Left renal cortex interstitium (tissue), 4 donors: ENCODE results near the gene ZGLP1. TPM values are rescaled to one million over a fixed set of nuclear protein-coding genes. Genes with fewer than 3 reads are reported as not detected.
"Not testable (repeated sequence)": the region's sequence is repeated elsewhere in the genome, so short reads cannot be mapped to it uniquely, and the experiment has no call there.

Experiments used
- DNase-seq, 4 donors: peaks; one replicate each; pipeline ENCODE4 v3.0.0-alpha.2; 2013; ENCODE audit warnings: low read depth in 4 of 4, low spot score in 2 of 4, missing footprints in 1 of 4
- polyA plus RNA-seq, 4 donors: library from polyadenylated mRNA; unstranded; fragments of 120-200 nt; gene quantifications; one replicate each; pipeline ENCODE4 v1.2.1, GENCODE V29; 2013; ENCODE audit not compliant: insufficient read length in 4 of 4

The ZGLP1 gene
- 10 to 100 TPM in 1 of 4 donors, 1 to 10 TPM in 3; 2.8 to 11.8 (median 6.9) TPM for polyA plus RNA-seq

DNA sequence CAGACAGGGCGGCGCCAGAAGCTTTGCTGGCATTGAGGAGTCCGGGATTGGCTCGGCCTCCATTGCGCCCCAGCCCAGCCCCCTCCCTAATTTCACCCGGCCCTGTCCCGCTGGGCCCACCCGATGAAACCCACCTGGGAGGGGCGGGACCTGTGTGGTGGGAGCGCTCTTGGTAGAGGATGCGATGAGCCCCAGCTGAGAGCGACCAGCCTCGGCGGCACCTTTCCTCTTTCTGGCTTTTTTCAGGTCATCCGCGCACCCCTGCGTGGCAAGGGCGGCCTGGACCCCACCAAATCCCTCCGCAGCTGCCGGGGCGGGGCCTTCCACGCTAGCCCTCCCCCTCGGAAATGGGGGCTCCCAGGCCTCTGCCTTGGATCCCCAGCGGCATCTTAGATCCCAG, at the start of gene ZGLP1:
Gene ZGLP1 (minus strand): TSS at position 393 of the 400 bp plus-strand sequence.
- no peak for DNase-seq

DNA sequence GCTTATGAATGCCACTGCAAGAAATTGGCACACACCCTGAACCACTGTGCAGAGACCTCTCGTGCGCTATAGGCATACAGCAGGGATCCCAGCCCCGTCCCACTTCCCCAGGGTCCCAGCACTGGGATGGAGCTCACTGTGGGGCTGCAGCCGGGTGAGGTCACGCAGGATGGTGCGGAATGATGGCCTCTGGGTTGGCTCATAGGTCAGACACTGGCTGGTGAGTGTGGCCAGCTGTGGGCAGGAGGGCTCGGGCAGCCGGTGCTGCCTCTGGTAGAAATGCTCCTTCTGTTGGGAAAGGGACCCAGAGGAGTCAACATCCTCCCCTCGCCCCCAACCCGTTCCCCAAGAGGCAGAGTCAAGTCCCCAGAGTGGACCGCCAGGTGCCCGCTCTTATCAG, 46.8 kb upstream of the ZGLP1 start:
- no peak for DNase-seq

DNA sequence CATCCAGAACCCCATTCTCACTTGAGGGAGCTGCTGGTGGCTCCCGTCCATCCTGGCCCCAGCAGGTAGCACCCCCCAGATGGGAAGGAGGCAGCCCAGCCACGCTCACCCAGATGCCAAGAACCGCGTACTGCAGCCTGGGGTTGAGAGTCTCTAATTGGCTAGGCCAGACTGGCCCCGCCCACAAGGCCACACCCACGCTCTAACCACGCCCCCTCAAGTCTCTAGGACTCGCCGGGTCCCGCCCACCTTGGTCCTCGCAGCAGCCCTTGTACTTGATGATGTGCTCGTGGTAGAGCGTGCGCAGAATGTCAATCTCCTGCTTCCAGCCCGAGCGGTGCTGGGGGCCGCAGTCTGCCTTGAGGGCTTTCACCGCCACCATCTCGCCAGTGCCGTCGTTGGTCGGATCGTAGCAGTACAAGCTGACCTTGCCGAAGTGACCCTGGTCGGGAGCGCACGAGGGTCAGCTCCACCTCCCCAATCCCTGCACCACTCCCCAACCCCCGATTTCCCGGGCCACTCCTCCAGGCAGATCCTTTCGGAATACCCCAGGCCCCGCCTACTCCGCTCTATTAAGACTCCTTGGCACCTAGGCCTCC, 44.3 kb upstream of the ZGLP1 start:
- DNase-seq: peak in 2 of 4 donors; percentile 4 to 37

DNA sequence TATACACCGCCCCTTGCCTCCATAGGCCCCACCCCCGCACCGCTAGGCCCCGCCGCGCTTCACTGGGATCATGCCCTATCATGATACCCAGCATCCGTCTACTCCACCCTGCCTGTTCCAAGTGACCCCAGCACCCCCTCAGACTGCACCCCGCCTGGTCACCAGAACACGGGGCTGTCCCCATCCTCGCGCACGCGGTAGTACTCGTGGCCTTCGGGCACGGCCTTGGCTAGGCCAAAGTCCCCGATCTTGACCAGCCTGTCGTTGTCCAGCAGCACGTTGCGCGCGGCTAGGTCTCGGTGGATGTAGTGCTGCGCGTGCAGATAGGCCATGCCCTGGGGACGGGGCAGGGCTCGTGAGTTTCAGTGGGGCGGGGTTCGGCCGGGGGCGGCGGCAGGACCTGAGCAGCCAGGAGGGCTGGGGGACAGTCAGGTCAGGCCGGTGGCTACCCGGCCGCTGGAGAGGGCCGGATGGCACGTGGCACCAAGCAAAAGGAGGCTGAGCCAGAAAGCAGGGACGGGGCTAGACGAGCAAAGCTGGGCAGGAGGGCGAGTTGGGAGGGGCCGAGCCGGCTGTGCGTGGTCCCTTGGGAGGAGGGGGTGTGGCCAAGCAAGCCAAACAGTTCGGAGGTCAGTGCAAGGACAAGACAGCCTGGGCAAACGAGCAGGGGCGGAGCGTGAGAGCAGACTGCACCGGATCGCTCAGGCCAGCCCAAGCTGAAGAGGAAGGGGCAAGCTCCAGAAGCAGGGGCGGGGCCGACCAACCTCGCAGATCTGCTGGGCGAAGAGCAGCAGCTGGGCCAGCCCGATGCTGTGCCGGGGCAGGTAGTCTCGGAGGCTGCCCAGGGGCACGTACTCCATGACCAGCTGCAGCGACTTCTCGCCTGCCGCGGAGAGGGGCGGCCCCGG, 43.4 kb upstream of the ZGLP1 start:
- peak in 2 of 4 donors; percentile 11 to 62 for DNase-seq

DNA sequence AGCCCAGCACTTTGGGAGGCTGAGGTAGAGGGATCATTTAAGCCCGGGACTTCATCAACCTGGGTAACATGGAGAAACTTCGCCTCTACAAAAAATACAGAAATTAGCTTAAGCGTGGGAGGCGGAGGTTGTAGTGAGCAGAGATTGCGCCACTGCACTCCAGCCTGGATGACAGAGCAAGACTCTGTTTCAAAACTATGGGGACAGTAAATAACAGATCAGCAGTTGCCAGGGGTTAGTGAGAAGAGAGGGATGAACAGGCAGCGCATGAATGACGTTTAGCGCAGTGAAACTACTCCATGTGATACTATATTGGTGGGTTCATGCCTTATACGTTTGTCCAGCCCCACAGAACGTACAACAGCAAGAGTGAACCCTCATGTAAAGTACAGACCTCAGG, 36.9 kb upstream of the ZGLP1 start:
- DNase-seq: no peak

DNA sequence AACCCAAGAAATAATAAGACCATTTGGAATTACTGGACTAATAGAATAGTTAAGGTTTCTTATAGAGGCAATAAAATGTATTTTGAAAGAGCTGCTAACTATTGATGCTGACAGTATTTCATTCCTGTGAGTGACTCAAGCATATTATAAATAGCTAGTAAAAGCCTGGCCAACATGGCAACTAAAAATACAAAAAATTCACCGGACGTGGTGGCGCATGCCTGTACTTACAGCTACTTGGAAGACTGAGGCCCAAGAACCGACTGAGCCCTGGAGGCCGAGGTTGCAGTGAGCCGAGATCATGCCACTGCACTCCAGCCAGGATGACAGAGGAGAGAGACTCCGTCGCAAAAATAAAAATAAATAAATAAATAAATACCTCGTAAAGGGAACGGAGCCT, 35.2 kb upstream of the ZGLP1 start:
- DNase-seq: no peak

DNA sequence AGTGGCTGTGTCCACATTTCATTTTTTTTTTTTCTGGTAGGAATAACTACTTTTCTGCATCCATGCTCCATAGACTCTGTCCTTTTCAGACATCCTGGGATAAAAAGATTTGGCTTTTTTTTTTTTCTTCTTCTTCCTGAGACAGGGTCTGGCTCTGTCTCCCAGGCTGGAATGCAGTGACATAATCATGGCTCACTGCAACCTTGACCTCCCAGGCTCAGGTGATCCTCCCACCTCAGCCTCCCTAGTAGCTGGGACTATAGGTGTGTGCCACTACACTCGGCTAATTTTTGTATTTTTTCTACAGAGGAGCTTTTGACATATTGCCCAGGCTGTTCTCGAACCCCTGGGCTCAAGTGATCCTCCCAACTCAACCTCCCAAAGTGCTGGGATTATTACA, 33.9 kb upstream of the ZGLP1 start:
- DNase-seq: no peak

DNA sequence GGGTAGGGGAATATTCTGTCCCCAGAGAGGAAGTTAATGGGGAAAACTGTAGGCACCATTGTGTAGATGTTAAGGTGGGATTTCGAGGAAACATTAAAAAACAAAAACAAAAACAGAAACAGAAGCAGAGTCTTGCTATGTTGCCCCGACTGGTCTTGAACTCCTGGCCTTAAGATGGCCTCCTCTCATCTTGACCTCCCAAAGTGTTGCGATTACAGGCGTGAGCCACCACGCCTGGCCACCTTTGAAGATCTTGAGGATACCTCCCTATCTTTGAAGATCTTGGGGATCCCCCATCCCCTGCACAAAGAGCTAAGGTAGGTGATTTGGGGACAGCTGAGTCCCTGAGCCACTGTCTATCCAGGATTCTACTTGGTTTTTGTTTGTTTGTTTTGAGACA, 30.4 kb upstream of the ZGLP1 start:
- DNase-seq: no peak

DNA sequence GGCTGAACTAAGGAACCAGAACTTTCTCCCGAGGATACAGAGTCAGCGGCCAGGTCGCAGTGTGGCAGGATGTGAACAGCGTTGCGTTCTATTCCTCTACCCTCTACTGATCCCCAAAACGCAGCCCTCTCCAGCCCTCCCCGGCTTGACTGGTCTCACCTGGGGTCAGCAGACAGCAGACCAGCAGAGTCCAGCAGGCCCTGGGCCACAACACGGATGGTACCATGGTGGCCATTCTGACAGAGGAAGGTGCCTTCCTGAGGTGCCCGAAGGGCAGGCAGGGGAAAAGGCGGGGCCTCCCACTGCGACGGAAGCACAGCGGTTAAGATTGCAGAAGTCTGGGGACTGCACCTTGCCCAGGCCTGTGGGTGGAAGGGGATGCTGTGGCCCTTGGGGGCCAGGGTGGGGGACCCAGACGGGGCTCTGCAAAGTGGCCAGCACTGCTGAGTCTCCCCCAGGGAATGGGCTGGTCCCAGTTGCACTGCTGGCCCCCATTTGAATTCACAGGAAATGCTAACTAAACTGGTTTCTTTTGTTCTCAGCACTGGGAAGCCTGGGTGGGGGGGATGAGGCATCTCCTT, 29.9 kb upstream of the ZGLP1 start, which contains the start of gene ICAM3:
Gene ICAM3 (minus strand): TSS at position 245 of the 581 bp plus-strand sequence. CDS start 10 bp downstream, at position 235.
- DNase-seq: no peak

DNA sequence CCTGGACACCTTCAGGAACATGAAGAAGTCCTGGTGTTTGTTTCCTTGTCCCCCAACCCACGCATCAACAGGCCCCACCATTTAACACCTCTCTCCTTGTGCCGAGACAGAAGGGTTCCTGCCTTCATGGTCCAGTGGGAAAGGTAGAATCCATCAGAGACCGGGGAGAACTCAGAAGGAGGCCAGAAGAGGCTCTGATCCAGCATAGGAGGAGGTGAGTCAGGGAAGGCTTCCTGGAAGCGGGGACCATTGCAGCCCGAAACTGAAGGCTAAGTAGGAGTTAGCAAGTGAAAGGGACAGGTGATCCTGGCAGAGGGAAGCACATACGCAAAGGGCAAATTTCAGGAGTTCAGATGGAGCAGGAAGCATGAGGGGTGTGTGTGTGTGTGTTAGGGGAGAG, 29.3 kb upstream of the ZGLP1 start:
- DNase-seq: no peak

DNA sequence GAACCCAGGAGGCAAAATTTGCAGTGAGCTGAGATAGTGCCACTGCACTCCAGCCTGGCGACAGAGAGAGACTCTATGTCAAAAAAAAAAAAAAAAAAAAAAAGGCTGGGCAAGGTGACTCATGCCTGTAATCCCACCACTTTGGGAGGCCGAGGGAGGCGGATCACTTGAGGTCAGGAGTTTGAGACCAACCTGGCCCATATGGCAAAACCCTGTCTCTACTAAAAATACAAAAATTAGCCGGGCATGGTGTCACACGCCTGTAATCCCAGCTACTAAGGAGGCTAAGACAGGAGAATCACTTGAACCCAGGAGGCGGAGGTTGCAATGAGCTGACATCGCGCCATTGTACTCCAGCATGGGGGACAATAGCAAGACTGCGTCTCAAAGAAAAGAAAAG, 27.1 kb upstream of the ZGLP1 start:
- not testable (repeated sequence) for DNase-seq

DNA sequence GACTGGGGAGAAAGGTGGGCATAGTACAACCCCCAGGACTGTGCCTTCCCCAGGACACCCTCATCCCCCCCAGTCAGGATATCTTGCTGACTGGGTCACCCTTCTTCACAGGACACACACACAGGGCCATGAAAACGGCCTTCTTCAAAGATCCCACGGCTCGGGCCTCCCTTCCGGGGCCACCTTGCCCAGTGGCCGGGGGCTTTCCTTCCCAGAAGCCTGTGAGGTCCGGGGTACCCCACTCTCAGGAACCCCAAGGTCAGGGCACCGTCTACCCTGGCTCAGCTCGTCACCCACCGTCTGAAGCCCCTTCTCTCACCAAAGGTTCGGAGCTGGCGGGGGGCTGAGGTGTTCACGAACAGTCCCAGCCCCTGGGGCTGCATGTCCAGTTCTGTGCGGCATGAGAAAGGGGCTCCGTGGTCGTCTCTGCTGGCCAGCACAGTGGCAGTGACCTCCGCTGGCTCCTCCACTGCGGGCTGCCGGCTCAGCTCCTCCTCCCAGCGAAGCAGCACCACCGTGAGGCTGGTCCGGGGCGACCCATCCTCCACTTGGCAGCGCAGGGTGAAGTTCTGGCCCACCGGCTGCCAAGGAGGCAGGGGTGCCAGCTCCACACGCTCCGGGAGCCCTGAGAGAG, 25.9 kb upstream of the ZGLP1 start:
- DNase-seq: no peak

DNA sequence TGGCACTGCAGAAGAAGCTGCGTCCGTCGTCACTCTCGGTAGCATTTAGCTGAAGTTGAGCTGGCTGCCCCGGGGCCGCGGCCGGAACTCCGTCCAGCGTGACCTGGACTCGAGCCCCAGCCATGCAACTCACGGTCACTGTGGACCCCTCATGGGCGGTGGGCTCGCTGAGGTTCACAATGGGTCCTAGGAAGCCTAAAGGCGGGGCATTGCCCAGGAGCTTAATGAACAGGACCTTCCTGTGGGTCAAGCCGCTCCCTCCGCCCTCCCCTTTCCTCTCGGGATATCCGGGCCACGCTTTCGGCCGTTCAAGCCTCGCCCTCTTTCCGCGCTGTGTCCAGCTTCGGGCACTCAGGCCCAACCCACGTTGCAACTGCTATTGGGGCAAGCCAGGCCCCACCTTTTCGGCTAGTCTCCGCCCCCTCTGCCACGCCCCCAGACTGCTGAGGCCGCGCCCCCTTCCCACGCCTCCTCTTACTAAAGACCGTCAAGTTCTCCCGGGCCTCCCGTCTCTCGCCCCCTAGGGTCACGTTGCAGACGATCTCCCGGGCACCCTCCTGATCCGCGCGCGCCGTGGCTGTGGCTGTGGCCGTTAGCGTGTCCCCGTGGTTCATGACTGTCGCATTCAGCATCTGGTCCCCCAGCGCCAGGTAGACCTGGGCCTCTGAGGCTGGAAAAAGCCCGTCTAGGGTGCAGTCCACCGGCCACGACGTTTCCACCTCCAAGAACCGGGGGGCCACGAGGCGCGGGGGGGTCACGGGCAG, 25.2 kb upstream of the ZGLP1 start:
- peak in 2 of 4 donors; percentile 39 to 78 for DNase-seq

DNA sequence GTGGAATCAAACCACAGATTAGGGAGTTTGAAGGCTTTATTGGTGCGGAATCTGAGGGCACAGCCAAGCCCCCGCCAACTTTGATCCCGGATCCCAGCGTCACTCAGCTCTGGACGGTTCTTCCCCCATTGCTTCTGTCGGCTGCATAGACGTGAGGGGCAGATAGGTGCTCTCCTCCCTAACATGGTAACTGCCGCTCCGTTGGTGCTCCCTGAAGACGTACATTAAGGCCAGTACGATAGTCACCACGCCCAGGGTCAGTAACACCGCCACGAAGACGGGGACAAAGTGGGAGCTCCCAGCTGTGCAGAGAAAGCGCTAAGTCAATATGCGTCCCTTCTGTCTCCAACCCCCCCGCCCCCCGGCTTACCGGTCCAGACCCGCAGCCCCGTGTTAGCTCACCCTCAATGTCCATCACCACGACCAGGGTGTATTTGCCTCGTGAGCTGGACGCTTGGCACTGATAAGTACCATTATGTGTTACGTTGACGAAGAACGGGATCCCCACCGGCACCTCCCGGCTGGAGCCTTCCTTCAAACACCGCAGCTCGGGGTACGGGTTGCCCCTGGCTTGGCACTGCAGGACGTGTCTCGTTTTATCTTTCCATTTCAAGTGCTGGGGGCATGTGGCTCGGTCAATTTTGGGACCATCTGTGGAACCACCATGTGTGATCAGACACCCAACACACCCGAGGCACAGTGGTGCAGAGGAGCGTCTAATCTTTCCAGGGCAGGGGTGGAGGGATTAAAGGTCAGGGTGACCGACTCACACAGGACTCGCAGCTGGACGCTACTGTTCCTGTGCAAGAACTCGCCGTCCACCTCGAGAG, 24.4 kb upstream of the ZGLP1 start:
- DNase-seq: peak in 1 of 4 donors; percentile 55

DNA sequence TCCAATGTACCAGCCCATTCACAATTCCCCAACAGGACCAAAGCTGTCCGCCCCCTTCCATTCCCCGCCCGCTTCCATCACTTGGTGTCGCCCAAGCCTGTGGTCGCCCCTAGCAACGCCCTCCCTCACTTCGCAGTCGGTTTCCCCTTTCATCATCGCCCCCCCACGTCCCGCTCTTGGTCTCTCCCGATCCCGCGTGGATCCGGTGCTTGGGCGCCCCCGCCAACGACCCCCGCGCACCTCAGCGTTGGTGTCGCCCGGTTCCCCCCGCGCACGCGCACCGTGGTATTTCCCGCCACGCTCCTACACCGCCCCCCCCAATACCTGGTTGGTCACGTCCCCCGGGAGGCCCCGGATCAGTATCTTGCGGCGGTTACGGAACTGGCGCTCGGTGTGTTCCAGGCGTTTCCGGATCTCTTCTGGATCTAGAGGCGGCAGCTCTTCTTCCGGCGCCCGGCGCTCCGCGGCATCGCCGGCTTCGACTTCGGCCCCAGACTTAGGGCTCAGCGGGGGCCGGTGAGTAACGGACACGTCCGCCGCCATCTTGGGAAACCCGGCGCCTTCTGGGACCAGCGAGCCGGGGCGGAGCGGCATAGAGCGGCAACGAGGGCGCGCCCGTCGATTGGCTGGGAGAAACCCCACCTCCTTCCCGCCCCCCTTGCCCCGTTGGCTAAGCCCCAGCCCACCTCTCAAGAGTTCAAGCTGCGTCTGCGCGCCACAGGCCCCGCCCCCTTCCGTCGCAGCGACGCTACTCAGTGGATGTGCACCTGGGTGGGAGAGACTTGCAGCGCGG, 23.5 kb upstream of the ZGLP1 start, which contains the start of gene RAVER1:
Gene RAVER1 (minus strand): TSS at position 565 of the 793 bp plus-strand sequence. CDS start 22 bp downstream, at position 543.
- DNase-seq: peak; percentile 86 to 95 (median 90)

DNA sequence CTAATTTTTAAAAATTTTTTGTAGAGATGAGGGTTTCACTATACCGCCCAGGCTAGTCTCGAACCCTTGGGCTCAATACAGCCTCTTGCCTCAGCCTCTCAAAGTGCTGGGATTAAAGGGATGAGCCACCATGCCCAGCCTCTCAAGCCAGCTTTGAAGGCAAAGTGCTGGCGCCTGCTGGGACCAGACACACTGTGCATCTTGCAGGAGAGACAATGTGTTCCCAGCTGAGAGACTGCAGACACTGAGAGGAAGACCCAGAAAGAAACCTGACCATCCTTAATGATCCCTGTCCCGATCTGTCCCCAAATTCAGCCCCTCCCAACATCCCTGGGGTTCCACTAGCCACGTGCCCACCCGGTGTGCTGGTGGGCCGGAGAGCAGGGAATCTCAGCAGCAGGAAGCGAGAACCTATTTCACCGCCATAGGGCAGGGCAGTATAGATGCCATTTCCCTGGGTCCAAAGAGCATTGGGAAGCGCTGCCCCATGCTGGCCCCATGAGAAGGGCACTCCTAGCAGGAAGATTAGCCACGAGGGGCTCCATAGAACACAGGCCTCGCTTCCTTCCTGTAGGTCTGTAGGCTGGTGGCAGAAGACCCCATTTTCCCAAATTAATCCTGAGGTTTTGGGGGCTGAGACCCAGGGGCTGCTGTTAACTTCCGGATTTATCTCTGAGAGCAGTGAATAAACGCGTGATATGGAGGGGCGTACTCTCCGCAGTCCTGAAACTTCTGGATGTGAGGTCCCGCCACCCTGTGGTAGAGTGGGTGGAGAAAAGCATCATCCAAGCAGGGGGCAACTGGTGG, 22.7 kb upstream of the ZGLP1 start:
- DNase-seq: peak in 1 of 4 donors; percentile 3

DNA sequence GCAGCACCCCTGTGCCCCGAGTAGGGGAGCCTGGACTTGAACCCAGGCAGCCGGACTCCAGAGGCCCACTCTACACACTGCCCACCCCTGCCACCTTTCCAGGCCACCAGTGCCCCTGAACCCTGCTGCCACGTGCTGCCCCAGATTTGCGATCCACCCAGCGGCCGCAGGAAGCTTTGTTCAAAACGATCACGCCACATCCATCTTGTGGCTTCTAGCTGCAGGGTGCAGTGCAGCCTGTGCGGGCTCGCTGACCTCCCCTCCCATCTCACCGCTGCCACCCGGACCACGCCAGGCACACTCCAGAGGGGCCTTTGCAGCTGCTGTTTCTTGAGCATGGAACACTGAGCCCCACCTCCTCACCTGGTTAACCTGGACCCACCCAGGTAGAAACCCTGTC, 19.9 kb upstream of the ZGLP1 start:
- DNase-seq: no peak
